ENCODE data around the gene NFKB2.

DNA sequence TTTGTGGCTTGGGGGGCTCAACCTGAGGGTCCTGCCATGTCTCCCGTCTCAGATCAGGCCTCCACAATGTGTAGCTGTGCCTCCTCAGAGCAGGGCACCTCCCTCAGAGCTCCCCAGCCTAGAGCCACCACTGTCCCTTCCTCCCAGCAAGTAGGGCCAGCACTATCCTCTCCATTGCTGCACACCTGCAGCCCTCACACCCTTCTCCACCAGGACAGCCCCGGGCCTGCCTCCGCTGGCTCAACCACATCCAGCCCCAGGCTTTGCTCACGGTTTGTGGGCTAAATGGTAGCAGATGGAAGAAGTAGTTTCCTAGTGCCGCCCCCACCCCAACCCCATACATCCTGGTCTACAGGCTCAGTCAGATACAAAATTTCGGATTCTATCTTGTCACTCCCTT is 10.1 kb downstream of the NFKB2 start:
- TF ChIP-seq, protein P1, sequence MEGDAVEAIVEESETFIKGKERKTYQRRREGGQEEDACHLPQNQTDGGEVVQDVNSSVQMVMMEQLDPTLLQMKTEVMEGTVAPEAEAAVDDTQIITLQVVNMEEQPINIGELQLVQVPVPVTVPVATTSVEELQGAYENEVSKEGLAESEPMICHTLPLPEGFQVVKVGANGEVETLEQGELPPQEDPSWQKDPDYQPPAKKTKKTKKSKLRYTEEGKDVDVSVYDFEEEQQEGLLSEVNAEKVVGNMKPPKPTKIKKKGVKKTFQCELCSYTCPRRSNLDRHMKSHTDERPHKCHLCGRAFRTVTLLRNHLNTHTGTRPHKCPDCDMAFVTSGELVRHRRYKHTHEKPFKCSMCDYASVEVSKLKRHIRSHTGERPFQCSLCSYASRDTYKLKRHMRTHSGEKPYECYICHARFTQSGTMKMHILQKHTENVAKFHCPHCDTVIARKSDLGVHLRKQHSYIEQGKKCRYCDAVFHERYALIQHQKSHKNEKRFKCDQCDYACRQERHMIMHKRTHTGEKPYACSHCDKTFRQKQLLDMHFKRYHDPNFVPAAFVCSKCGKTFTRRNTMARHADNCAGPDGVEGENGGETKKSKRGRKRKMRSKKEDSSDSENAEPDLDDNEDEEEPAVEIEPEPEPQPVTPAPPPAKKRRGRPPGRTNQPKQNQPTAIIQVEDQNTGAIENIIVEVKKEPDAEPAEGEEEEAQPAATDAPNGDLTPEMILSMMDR (IDR thresholded peaks at IDR 0.05): no peak
- TF ChIP-seq POLR2A (IDR thresholded peaks at IDR 0.05): no peak
